GM10847 (cell line): Measurements from ENCODE around the gene OCRL.

ENCODE experiments used
- POLR2A ChIP-seq: IDR thresholded peaks from 2 replicates; pipeline ENCODE4 v1.6.1; 2011; ENCODE audit not compliant: insufficient read length; ENCODE audit errors: extremely low read depth

The OCRL gene

DNA sequence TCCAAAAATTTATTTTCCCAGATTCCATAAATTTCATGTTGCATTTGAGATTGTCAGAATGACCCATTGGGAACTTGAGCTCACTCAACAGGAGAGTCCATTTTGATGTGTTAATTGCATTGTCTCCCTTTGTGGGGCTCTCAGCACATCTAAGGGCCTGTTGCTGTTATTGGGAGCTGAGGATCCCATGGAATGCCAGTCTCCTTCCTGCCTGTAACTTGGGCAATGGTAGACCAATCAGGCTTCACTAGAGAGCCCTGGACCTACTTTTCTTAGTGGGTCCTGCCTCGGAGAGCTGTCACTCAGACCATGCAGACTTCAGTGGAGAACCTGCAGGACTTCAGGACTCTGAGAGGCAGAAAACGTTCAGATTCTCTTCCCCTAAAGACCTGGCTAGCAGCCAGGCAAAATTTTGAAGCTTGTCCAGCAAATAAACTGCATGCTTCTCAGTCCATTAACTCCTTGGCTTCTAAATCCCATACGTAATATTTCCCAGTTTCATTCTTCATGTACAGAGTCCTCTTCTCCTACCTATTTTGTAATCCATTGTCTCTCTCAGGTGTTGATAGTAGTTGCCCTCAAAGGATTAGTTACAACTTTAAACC lies 25.1 kb downstream of the OCRL start:
- TF ChIP-seq POLR2A: no peak

GRCh38 chrX:129566073-129566472 lies 26.0 kb downstream of the OCRL start:
- TF ChIP-seq POLR2A: no peak

DNA sequence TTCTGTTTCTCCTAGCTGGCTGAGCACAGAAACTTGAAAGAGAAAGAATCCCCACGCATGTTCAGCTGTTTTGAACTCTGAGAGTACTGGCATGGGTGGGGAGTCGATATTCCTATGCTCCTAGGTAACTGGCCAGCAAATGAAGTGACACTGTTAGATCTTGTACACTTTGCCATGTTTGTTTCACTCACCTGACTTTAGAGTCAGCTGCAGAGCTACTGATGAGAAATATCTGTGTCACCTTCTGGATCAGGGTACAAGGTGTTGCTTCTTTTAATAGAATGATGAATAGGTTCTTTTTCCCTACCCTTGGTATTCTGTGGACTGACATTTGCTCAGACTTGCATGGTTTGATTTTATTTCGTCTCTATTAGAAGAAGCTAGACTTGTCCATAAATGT lies 28.3 kb downstream of the OCRL start:
- TF ChIP-seq POLR2A: no peak

- TF ChIP-seq POLR2A: no peak
Measured at GRCh38 chrX:129572422-129572821, 32.4 kb downstream of the OCRL start.

GRCh38 chrX:129574214-129574613 lies 34.2 kb downstream of the OCRL start:
- no peak for TF ChIP-seq POLR2A

GRCh38 chrX:129576539-129576938 lies 36.5 kb downstream of the OCRL start:
- TF ChIP-seq POLR2A: no peak

- no peak for TF ChIP-seq POLR2A
Measured at GRCh38 chrX:129577473-129577872, 37.4 kb downstream of the OCRL start.

DNA sequence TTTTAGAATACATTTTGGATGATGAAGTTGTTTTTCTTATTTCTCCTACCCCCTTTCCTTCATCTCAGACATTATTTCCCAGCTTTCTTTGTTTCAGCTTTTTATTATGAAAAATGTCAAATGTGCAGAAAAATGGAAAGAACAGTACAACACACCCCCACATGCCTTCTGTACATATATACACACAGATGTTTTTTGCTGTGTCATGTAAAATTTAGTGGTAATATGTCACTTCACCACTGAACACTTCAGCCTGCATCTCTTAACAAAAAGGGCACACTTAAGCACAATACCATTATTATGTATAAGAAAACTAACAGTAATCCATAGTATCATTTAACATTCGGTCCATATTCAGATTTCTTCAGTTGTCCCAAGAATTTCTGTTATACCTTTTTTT lies 37.8 kb downstream of the OCRL start:
- no peak for TF ChIP-seq POLR2A

- no peak for TF ChIP-seq POLR2A
Measured at GRCh38 chrX:129581904-129582303, 41.8 kb downstream of the OCRL start.

DNA sequence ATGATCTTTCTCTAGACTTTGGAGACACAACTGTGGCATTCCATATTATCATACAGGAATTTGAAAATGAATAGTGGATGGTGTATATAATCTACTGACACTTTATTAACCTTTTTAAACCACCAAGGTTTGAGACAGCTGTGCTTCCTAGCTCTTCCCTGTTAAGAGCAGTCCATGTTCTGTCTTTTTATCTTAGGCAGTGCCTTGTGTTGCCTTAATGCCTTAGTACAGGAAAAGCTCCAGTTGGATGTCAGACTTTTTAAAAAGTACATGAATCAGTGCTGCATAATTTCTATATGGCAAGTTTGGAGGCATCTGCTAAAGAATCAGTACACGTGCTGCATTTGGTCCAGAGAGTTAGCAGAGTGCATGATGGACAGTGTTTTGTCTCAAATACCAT lies 45.1 kb downstream of the OCRL start:
- TF ChIP-seq POLR2A: no peak

DNA sequence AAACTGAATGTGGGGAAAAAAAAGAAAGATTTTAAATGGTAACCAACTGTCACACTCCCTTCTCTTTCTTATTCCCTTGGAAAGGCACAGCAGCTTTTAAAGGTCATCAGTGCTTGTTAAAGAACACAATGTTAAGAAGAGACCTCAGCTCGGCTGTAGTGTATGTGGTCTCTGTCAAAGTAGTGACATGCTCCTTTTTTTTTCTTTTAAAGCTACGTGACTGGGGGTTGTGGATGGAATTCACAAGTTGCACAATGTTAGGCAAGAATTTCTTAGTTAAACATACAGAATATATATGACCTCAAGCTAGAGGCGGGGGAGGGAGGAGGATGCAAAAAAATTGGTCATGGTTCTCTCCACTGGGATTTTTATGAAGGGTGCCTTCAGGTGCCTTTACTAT lies 45.6 kb downstream of the OCRL start:
- no peak for TF ChIP-seq POLR2A

- no peak for TF ChIP-seq POLR2A
Measured at GRCh38 chrX:129586446-129586845, 46.4 kb downstream of the OCRL start.

DNA sequence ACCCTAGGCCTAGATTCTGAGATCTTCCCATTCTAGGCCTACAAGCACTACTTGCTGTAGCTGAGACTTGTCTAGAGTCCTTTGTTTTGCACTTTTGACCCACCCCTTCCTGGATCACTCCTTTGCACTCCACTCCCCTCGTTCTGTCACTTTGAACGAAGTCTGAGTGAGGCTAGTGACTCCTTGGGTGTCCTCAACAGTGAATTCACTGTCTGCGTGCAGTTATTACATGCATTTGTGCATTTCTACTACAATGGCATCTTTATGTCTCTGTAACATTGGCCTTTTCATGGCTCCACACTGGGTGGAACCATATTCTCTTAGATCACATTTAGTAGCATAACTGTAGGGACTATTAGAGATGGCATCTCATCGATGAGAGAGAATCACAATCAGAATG lies 50.5 kb downstream of the OCRL start:
- no peak for TF ChIP-seq POLR2A

DNA sequence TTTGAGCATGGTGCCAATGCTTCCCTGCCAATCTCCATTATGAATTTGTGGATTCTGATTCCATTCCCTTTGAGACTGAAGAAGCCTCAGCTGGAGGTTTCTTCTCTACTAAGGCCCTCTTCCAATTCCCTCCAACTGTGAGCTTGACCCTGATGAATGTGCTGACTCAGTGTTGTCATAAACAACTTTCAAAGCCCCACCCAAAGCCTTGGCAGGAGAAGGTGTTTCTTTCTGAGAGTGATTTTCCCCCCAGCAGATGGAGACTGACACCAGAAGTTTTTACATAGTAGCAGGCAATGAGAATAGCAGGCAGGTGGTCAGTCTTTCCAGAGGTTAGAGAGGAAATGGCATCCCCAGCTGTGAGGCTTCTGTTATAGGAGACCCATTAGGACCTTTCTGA lies 53.1 kb downstream of the OCRL start:
- TF ChIP-seq POLR2A: no peak

GRCh38 chrX:129594781-129595180 lies 54.7 kb downstream of the OCRL start:
- no peak for TF ChIP-seq POLR2A

DNA sequence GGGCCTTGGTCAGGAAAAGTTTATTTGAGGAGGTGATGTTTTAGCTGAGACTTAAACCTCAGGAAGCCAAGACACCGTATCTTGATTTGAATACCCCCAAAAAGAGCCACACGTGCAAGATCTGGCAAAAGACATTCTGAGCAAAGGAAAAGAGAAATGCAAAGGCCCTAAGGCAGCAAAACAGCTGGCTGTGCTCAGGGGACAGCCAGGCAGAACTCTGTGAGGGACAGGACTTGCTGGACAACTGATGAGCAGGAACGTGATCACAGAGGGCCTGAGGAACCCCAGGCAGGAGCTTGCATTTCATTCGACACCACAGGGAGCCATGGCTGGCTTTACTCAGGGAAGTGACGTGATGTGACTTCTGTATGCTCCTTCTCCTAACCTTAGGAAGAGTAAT lies 56.0 kb downstream of the OCRL start:
- no peak for TF ChIP-seq POLR2A

- no peak for TF ChIP-seq POLR2A
Measured at GRCh38 chrX:129597905-129598304, 57.8 kb downstream of the OCRL start.

GRCh38 chrX:129599499-129599898 lies 59.4 kb downstream of the OCRL start:
- TF ChIP-seq POLR2A: no peak

DNA sequence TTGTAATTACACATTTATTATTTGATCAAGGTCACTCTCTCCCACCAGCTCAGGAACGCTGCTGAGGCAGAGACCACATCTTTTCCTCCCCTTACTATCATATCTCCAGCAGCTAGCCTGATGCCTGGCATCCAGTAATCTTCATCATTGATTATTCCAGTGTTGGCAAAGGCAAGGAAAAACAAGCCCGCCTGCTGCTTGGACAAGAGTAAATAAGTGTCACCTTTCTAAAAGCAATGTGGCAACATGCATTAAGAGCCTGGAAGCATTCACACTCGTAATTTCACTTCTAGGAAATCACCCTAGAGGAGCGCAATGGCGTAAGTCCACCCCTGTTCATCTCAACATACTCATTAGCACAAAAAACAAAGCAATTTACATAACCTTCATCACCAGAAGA lies 59.9 kb downstream of the OCRL start:
- no peak for TF ChIP-seq POLR2A
